ENCODE data around the gene CDKL5.

The CDKL5 gene

DNA sequence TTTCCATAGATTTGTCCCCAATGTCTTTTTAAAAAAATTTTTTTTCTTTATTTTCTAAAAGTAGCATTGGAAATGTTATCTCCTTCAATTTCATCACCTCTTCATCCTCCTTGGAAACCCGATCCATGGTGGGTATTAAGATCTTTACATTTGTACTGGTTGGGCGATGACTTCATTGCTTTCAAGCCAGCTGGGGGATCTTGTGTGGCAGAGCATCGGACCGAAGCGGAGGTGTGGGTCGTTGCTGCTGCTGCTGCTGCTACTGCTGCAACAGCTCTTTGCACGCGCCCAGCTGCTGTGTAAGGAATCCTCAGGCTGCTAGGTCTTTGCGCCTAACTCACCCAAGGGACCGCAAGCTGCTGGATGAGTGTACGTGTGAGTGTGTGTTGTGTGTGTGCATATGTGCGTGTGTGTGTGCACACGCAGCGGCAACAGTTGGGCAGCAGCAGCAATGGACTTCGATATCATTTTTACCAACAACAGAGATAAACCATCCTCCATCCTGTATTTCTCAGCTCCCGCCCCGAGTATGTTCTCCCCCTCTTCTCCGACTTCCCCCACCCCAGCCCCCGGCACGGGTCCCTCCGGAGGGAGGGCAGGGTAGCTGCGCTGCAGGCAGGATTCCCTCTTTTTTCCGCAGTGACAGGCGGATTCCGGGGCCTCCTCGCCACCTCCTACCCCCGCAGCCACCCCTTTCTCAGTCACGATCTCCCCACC, 768 bp upstream of the CDKL5 start:
- TF ChIP-seq, protein P1, sequence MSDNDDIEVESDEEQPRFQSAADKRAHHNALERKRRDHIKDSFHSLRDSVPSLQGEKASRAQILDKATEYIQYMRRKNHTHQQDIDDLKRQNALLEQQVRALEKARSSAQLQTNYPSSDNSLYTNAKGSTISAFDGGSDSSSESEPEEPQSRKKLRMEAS (IDR thresholded peaks at IDR 0.05), result 0 out of 2 replicates have a peak, but pooled peaks have one; percentile 7
- no peak for TF ChIP-seq NFIC (IDR thresholded peaks at IDR 0.05)

DNA sequence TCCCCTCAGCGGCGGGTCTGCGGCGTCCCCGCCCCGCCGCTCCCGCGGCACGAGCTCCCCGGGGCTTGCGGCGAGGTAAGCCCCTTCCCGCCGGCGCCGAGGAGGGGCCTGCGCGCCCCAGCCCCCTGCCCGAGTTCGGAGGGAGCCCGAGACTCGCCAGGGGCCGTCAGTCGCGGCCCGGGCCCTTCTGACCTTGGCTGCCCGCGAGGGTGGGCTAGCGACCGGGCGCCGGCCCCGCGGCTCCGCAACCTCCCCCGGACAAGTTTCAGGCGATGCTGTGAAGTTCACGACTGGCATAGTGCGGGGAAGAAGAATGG, 554 bp downstream of the CDKL5 start:
- TF ChIP-seq RAD21 (IDR thresholded peaks at IDR 0.05; ENCODE audit: low read depth) (no peak), YY1 (IDR thresholded peaks at IDR 0.05; ENCODE audit: low read depth) (no peak), TEAD4 (IDR thresholded peaks at IDR 0.05) (no peak), TCF12 (IDR thresholded peaks at IDR 0.05; ENCODE audit: low read depth) (no peak), EP300 (IDR thresholded peaks at IDR 0.05; ENCODE audit: borderline replicate concordance) (no peak), FOXM1 (IDR thresholded peaks at IDR 0.05; ENCODE audit: borderline replicate concordance, low read depth) (no peak), CEBPB (IDR thresholded peaks at IDR 0.05) (no peak), TAF1 (IDR thresholded peaks at IDR 0.05; ENCODE audit: low read depth) (no peak), EGR1 (IDR thresholded peaks at IDR 0.05) (no peak), ZBTB7A (IDR thresholded peaks at IDR 0.05; ENCODE audit: low read depth) (no peak), NFIC (IDR thresholded peaks at IDR 0.05) (no peak), CREB1 (IDR thresholded peaks at IDR 0.05; ENCODE audit: low read depth) (no peak)
- TF ChIP-seq, protein P2, sequence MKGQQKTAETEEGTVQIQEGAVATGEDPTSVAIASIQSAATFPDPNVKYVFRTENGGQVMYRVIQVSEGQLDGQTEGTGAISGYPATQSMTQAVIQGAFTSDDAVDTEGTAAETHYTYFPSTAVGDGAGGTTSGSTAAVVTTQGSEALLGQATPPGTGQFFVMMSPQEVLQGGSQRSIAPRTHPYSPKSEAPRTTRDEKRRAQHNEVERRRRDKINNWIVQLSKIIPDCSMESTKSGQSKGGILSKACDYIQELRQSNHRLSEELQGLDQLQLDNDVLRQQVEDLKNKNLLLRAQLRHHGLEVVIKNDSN (IDR thresholded peaks at IDR 0.05), result no peak
- TF ChIP-seq, protein P3, sequence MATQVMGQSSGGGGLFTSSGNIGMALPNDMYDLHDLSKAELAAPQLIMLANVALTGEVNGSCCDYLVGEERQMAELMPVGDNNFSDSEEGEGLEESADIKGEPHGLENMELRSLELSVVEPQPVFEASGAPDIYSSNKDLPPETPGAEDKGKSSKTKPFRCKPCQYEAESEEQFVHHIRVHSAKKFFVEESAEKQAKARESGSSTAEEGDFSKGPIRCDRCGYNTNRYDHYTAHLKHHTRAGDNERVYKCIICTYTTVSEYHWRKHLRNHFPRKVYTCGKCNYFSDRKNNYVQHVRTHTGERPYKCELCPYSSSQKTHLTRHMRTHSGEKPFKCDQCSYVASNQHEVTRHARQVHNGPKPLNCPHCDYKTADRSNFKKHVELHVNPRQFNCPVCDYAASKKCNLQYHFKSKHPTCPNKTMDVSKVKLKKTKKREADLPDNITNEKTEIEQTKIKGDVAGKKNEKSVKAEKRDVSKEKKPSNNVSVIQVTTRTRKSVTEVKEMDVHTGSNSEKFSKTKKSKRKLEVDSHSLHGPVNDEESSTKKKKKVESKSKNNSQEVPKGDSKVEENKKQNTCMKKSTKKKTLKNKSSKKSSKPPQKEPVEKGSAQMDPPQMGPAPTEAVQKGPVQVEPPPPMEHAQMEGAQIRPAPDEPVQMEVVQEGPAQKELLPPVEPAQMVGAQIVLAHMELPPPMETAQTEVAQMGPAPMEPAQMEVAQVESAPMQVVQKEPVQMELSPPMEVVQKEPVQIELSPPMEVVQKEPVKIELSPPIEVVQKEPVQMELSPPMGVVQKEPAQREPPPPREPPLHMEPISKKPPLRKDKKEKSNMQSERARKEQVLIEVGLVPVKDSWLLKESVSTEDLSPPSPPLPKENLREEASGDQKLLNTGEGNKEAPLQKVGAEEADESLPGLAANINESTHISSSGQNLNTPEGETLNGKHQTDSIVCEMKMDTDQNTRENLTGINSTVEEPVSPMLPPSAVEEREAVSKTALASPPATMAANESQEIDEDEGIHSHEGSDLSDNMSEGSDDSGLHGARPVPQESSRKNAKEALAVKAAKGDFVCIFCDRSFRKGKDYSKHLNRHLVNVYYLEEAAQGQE (IDR thresholded peaks at IDR 0.05; ENCODE audit: low read depth), result no peak
- TF ChIP-seq, protein P1 (IDR thresholded peaks at IDR 0.05), result no peak

DNA sequence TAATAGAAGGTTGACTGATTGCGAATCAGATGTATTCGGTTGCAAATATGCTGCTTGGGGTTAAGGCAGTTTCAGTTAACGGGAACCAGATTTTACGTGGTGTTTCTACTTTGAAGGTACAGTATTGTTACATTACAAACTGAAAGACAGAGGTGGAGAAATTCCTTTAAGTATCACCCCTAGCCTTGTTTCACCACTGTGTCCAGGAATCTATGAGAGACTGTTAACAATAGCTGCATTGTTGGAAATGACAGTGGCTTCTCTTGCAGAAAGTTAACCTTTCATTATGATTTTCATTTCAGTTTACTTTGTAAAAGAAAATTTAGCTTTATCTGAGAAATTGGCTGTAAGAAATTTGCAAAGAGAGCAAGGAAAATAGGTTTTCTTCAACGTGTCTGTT, 2.6 kb downstream of the CDKL5 start:
- TF ChIP-seq TEAD4 (IDR thresholded peaks at IDR 0.05), result no peak
- TF ChIP-seq YY1 (IDR thresholded peaks at IDR 0.05; ENCODE audit: low read depth), result no peak
- TF ChIP-seq, protein P3 (IDR thresholded peaks at IDR 0.05; ENCODE audit: low read depth), result no peak
- no peak for TF ChIP-seq TCF12 (IDR thresholded peaks at IDR 0.05; ENCODE audit: low read depth)
- TF ChIP-seq CREB1 (IDR thresholded peaks at IDR 0.05; ENCODE audit: low read depth), result no peak
- no peak for TF ChIP-seq EP300 (IDR thresholded peaks at IDR 0.05; ENCODE audit: borderline replicate concordance)
- TF ChIP-seq ZBTB7A (IDR thresholded peaks at IDR 0.05; ENCODE audit: low read depth), result no peak
- TF ChIP-seq, protein P2 (IDR thresholded peaks at IDR 0.05), result no peak
- TF ChIP-seq RAD21 (IDR thresholded peaks at IDR 0.05; ENCODE audit: low read depth), result no peak
- TF ChIP-seq, protein P1 (IDR thresholded peaks at IDR 0.05), result no peak
- TF ChIP-seq CEBPB (IDR thresholded peaks at IDR 0.05), result no peak
- no peak for TF ChIP-seq NFIC (IDR thresholded peaks at IDR 0.05)
- no peak for TF ChIP-seq EGR1 (IDR thresholded peaks at IDR 0.05)
- TF ChIP-seq TAF1 (IDR thresholded peaks at IDR 0.05; ENCODE audit: low read depth), result no peak
- TF ChIP-seq FOXM1 (IDR thresholded peaks at IDR 0.05; ENCODE audit: borderline replicate concordance, low read depth), result no peak

DNA sequence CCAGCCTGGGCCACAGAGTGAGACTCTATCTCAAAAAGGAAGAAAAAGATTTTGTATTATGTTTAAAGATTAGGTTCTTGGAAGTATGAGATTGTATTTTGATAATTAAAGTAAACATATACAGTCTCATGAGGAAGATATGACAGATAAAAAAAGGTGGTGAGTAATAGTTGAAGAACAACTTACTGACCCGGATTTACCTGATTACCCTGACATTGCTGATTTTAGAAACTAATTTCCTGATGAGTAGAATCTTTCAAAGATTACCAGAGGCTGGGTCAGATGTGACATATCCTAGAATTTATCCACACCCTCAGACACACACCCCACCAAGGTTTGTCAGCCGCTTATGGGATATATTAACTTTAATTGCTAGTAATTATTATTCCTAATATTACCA, 9.5 kb downstream of the CDKL5 start:
- TF ChIP-seq, protein P1 (IDR thresholded peaks at IDR 0.05), result no peak
- no peak for TF ChIP-seq TEAD4 (IDR thresholded peaks at IDR 0.05)
- no peak for TF ChIP-seq ZBTB7A (IDR thresholded peaks at IDR 0.05; ENCODE audit: low read depth)

DNA sequence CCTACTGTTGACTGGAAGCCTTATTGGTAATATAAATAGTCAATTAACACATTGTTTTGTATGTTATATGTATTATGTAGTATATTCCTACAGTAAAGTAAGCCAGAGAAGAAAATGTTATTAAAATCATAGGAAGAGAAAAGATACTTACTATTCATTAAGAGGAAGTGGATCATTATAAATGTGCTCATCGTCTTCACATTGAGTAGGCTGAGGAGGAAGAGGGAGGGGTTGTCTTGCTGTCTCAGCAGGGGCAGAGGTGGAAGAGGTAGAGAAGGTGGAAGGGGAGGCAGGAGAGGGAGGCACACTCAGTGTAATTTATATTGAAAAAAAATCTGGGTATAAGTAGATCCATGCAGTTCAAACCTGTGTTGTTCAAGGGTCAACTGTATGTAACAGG, 10.6 kb downstream of the CDKL5 start:
- TF ChIP-seq, protein P2 (IDR thresholded peaks at IDR 0.05), result no peak
- no peak for TF ChIP-seq CEBPB (IDR thresholded peaks at IDR 0.05)
- no peak for TF ChIP-seq CREB1 (IDR thresholded peaks at IDR 0.05; ENCODE audit: low read depth)
- TF ChIP-seq RAD21 (IDR thresholded peaks at IDR 0.05; ENCODE audit: low read depth), result no peak
- no peak for TF ChIP-seq FOXM1 (IDR thresholded peaks at IDR 0.05; ENCODE audit: borderline replicate concordance, low read depth)
- TF ChIP-seq EGR1 (IDR thresholded peaks at IDR 0.05), result no peak
- no peak for TF ChIP-seq EP300 (IDR thresholded peaks at IDR 0.05; ENCODE audit: borderline replicate concordance)
- no peak for TF ChIP-seq TAF1 (IDR thresholded peaks at IDR 0.05; ENCODE audit: low read depth)
- no peak for TF ChIP-seq YY1 (IDR thresholded peaks at IDR 0.05; ENCODE audit: low read depth)
- no peak for TF ChIP-seq TEAD4 (IDR thresholded peaks at IDR 0.05)
- TF ChIP-seq, protein P1 (IDR thresholded peaks at IDR 0.05), result no peak
